Brain pericyte (primary cell): ENCODE data around the gene TMEM220.

Source experiments
- DNase-seq: peaks from one replicate; pipeline ENCODE4 v3.0.0-alpha.2; 2012; ENCODE audit warnings: low read depth, low spot score

Gene TMEM220

GRCh38 chr17:10664571-10664970 is 65.3 kb downstream of the TMEM220 start:
- no peak for DNase-seq
